ENCODE measurements around the gene SHISA8.

SHISA8 gene

GRCh38 chr22:41933411-41934177 lies 18.7 kb upstream of the SHISA8 start:
- DNase-seq = no peak

DNA sequence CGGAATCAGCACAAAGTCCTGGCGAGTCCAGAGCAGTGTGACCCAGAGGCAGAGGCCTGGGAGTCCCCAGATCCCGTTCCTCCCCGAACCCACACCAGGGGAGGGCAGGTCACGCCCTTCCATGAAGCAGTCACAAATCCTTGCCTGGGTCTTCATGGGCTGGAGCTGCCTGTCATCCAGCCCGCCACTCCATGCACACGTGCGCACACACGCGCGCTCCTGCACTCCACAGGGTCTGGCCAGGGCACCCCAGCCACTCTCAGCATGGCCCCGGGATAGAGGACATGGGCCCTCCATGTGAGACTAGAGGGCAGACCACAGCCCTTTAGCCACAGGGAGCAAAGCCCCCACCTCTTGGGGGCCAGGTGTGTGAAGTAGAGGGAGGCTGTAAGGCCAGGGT lies 17.5 kb upstream of the SHISA8 start:
- DNase-seq = no peak

GRCh38 chr22:41931701-41932269 lies 16.9 kb upstream of the SHISA8 start:
- no peak for DNase-seq

DNA sequence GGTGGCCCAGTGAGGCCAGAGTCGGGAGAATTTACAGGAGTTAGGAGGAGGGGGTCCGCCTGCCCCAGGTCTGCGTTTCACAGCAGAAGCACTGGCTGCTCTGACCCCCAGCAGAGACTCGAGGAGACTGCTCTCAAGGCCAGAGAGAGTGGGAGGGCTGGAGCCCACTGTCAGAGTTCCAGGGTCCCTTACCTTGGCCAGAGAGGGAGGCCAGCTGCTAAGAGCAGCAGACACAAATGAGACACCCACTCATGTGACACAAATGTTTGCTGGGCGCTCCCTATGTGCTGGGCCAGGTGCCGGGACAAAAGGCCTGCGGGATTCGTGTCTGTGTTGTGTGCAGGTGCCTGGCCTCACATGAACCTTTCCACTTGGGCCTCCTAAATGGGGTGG lies 14.5 kb upstream of the SHISA8 start:
- no peak for DNase-seq

GRCh38 chr22:41928593-41929417 lies 13.9 kb upstream of the SHISA8 start:
- no peak for DNase-seq

DNA sequence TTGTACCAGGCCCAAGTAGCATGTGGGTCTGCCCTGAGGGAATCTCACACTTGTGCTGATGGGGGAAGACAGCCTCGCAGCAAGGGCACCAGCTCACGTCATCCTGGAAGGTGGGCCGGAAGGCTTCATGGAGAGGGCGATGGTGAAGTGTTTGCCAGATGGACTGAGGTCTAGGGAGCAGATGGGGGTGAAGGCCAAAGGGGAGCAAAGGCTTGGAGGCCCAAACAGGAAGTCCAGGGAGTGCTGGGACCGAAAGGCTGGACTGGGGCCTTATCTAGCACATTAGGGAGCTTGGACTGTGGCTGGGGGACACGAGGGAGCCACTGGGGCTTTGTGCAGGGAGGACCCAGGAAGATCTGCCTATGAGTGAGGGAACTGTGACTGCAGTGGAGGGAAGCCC lies 12.9 kb upstream of the SHISA8 start:
- DNase-seq = no peak

- DNase-seq = no peak
Observed at GRCh38 chr22:41925783-41926460, 11.0 kb upstream of the SHISA8 start.

DNA sequence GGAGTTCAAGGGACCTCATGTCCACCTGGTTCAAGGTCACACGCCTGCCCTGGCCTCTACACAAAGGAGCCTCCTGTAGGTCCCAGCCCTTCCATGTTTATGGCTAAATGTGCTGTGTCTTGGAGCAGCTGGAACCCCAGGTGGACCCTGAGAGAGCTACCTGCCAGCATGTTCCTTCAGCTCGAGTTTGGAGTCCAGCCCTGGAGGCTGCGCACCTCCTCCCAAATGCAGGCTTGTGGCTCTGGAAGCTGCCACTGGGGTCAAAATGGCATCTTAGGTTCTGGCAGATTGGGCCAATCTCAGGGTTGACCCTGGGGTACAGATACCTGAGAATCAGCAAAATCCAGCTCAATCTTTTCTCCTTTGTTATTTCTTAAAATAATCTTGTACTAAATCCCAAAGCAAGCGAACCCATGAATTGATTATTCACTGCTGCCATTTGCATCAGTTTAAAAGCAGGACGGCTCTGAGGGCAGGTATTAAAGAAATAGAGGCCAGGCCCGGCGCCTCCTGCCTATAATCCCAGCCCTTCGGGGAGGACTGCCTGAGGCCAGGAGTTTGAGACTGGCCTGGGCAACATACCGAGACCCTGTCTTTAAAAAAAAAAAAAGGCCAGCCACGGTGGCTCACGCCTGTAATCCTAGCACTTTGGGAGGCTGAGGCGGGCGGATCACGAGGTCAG lies 8.9 kb upstream of the SHISA8 start:
- DNase-seq = no peak

DNA sequence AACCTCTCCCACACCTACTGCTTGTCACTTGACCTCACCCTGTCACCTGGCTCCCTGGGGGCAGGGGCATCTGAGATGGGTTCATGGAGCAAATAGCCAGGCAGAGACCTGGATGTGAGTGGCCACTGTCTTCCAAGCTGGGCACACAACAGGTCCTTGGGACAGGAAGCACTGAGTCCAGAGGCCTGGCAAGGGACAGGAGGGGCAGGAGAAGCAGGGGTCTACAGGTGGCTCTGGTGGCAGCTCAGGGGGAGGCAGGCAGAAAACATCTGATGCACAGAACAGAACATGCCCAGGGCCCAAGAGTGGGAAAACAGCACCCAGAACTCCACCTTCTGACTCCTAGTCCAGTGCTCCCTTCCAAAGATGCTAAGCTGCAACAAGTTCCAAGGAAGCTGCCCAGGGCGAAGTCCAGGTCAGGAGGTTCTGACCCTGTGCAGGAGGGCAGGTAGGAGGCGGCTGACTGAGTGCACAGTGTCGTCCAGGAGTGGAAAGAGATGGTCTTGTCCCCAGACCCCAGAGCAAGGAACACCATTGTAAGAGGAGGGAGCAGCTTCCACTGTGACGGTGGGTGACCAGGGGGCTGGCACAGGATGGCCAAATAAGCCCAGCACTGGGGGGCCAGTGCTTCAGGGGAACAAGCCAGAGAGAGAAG lies 8.2 kb upstream of the SHISA8 start:
- no peak for DNase-seq

DNA sequence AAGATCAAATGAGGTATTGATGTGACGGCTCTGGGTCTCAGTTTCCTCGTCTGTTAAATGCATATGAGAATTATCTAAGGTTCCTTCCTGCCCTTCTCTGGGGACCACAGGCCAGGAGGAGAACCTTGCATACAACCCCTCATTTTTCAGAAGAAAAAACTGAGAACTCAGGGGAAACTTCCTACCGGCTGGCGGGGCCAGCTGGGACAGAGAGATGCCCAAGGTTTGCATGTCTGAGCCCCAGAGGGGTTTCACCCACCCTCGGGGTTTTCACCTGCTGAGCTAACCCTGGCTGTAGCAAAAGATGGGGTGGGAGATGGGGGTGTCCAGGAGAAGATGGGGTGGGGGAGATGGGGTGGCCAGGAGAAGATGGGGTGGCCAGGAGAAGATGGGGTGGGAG lies 7.5 kb upstream of the SHISA8 start:
- DNase-seq = no peak

GRCh38 chr22:41920271-41920976 lies 5.5 kb upstream of the SHISA8 start:
- DNase-seq = no peak

DNA sequence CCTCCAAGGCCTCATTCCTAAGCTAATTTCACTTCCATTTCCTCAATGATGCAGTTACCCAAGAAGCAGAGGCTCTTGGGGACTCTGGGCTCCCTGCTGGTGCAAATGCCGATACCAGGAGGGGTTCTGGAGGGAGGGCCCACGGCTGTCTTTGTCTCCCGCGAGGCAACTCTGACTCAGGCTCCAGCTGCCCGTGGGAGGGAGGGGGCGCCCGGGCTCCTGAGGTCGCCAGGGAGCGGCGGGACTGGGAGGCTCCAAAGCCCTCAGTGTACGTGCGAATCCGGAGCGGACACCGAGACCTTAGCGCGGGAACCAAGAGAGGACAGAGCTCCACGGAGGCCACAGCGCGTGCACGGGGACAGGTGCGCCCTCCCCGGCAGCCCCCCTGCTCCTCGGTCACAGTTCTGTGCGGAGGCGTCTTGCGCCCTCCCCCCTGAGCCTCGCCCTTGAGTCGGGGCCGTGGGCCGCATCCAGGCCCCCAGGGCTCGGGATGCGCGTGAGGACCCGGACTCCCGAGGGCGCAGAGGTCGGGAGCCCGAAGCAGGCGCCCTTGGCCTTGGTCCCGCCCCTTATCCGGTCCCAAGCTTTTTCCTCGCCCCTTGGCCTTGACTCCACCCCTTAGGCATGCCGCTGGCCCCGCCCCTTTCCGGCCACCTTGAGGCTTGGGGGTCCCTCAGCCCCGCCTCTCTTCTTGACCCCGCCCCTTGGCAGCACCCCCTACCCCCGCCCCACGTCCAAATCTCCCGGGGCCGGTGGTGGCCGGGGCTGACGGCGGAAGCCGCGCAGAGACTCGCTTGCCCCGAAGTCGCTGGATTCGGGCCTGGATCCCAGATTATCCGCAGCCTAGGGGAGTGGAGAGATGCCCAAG lies 4.7 kb upstream of the SHISA8 start:
- no peak for DNase-seq

- DNase-seq = no peak
Observed at GRCh38 chr22:41917903-41918791, 3.3 kb upstream of the SHISA8 start.

DNA sequence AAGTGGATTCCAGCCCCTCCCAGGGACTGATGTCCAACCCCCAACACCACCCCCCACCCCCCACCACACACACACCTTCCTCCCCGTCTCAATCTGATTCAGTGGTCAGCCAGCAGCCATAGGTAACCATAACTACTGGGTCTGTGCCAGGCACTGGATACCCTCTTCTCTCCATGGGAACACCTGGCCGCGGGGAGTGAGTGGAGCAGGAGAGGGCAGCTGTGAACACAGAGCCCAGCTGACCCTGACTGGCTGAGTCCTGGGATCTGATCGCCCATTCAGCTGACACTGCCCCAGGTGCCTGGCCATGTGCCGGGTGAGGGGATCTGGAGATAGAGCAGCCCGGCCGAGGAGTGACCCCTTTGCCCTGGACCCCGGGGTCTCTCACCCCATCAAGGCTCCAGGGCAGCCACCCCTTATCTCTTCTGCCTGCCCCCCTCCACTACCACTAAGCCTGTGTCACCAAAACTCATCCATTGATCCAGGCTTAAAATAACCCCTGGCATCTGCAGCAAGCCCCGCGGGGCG lies 2.6 kb upstream of the SHISA8 start:
- no peak for DNase-seq

DNA sequence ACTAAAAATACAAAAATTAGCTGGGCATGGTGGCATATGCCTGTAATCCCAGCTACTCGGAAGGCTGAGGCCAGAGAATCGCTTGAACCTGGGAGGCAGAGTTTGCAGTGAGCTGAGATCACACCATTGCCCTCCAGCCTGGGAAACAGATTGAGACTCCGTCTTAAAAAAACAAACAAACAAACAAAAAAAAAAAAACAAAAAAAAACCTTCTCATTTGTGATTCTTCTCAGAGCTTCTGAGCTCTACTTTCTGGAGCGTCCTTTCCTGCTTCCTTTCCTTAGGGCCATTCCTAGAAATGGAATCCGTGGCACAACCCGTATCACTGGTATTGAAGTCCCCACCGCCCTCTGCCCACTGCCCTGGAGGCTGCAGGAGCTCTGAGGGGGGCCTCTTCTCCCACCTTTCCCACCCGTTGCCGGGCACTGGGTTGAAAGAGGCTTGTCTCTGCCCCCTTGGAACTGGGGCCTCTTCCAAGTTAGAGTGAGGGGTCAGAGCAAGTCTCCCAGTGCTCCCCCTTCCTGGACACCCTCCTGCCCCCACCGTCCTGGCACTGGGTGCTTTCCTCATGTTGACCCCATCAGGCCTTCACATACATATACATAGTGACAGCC lies 2.0 kb upstream of the SHISA8 start:
- DNase-seq = no peak

DNA sequence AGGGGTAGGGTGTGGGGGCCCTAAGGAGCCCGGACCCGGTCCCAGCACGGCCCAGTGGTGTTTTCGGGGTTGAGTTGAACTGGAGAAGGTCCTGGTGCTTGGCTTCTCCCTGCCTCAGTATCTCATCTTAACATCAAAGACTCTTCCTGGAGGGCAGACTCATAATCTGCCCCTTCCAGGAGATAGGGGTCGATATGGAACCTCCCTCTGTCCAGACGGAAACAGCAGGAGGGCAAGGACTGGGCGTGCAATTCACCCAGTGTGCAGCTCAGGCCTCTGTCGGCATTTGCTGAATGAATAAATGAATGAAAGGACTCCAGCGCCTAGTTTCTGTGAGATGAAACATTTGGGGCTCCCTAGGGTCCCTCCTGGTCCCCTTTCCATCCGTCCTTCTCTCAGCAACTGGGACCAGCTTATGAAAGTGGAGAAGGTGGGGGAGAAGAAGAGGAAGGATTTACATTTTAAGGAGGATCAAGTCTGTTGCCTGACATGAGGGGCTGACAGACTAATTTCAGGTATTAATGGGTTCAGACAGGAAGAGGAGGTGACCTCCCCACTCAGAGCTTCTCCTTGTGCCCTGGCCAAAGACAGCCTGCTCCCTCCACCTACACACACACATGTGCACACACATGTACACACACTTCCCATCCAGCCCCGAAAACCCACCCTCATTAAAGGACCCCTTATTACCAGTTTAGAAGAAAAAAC lies 1.1 kb upstream of the SHISA8 start:
- DNase-seq = no peak

- DNase-seq = no peak
Observed at GRCh38 chr22:41914611-41915034, 251 bp downstream of the SHISA8 start.

Data from NCI-H2081 treated with DMSO at 0.1 percent for 48 hours (cell line).